ENCODE data around the gene CRPPA.
A peak's percentile ranks its signal among the peaks of the same experiment; 100 is the strongest.

Gene CRPPA

DNA sequence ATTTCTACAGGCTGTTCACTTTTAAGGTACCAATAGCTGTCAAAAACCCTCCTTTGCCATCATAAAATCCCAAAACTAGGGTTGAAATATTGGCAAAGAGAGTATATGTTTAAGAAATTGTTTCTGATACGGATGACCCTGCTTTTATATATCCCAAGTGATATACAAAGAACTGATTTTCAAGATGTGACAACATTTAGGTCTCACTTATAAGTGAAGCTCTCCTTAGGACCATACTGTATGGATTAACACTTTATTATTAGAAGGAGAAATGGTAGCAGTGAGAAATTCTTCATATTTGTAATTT lies 11.0 kb upstream of the CRPPA start:
- no peaks in the 10 kb centered on the region for H3K36me3 Mint-ChIP-seq
- H3K27ac Mint-ChIP-seq, result no peak overlapping the region
- no peak overlapping the region for H3K4me3 Mint-ChIP-seq
- H3K4me1 Mint-ChIP-seq, result no peaks in the 10 kb centered on the region
- H3K9me3 Mint-ChIP-seq, result no peaks in the 10 kb centered on the region
- H3K27me3 Mint-ChIP-seq, result peaks cover 3% of the 10 kb centered on the region

DNA sequence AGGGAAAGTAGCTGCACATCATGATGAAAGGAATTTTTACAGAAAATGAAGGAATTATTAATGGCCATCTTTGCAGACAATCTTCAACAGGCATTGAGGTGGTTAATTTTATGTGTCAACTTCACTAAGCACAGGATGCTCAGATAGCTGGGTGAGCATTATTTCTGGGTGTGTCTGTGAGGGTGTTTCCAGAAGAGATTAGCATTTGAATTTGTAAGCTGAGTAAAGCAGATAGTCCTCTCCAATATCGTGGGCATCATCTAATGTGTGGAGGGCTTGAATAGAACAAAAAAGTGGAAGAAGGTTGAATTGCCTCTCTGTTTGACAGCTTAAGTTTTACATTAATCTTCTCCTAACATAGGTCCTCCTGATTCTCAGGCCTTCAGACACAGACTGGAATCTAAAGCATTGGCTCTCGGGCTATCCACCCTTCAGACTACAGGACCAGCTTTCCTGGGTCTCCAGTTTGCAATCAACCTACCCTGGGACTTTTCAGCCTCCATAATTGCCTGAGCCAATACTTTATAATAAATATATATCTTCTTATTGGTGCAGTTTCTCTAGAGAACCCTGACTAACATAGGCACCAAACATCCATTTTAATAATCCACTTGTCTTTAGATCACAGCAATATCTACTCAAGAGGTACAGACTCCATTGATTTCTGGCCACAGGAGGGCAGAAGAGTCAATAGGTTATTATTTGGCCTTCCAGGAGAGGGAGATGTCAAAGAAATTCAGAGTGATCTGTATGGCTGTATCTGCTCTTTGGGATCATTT lies 10.5 kb upstream of the CRPPA start:
- no peaks in the 10 kb centered on the region for H3K9me3 Mint-ChIP-seq

DNA sequence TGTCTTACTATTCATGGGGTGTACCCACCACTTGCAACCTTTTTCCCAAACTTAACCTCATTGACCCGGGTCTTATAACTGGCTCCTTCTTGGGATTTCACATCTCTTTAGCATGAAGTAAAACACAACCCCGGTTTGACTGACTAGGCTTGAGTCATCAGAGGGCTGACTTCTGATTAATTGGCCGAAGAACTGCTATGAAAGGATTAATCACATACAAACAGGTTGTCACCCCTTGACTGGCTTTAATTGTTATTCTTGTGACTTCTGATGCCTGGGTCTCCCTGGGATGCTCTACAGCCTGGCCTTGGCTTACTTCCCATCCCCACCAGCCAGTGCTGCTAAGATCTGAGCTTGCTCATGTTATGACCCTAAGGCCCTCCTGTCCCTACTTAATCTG lies 8.8 kb upstream of the CRPPA start:
- no peaks in the 10 kb centered on the region for H3K4me1 Mint-ChIP-seq
- no peak overlapping the region for H3K27ac Mint-ChIP-seq
- H3K36me3 Mint-ChIP-seq, result no peaks in the 10 kb centered on the region
- H3K4me3 Mint-ChIP-seq, result no peak overlapping the region
- H3K9me3 Mint-ChIP-seq, result no peaks in the 10 kb centered on the region
- H3K27me3 Mint-ChIP-seq, result peaks cover 1% of the 10 kb centered on the region

More for the DNA sequence above, 10.5 kb upstream of the CRPPA start:
- no peaks in the 10 kb centered on the region for H3K4me1 Mint-ChIP-seq
- H3K36me3 Mint-ChIP-seq, result no peaks in the 10 kb centered on the region
- no peak overlapping the region for H3K27ac Mint-ChIP-seq
- H3K4me3 Mint-ChIP-seq, result no peak overlapping the region
- H3K27me3 Mint-ChIP-seq, result peaks cover 3% of the 10 kb centered on the region

DNA sequence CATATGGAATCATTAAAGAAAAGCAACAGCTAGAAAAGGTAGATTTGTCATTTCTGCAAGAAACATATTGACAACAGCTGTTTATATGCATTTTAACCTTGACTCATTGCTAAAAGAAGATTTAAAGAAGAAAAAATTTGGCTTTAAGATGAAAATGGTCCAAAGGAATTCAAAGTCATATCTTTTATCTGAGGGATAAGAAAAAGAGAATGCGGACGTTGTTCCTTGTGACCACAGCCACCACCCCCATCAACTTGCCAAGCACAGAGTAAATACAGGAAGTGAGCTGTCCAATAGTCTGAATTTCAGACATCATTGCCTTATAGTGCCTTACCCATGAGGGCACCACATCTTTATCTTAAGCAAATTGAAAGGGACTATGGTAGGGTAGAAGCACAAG lies 7.3 kb upstream of the CRPPA start:
- no peak overlapping the region for H3K27ac Mint-ChIP-seq
- H3K4me1 Mint-ChIP-seq, result no peaks in the 10 kb centered on the region
- H3K27me3 Mint-ChIP-seq, result peaks cover 1% of the 10 kb centered on the region
- H3K36me3 Mint-ChIP-seq, result no peaks in the 10 kb centered on the region
- H3K4me3 Mint-ChIP-seq, result no peak overlapping the region
- H3K9me3 Mint-ChIP-seq, result no peaks in the 10 kb centered on the region

- Mint-ChIP-seq H3K9me3 (no peaks in the 10 kb centered on the region), H3K4me3 (no peak overlapping the region), H3K27me3 (peaks cover 1% of the 10 kb centered on the region), H3K36me3 (no peaks in the 10 kb centered on the region), H3K4me1 (no peaks in the 10 kb centered on the region), H3K27ac (no peak overlapping the region)
These were observed 6.8 kb upstream of the CRPPA start for GRCh38 chr7:16428182-16428581.

DNA sequence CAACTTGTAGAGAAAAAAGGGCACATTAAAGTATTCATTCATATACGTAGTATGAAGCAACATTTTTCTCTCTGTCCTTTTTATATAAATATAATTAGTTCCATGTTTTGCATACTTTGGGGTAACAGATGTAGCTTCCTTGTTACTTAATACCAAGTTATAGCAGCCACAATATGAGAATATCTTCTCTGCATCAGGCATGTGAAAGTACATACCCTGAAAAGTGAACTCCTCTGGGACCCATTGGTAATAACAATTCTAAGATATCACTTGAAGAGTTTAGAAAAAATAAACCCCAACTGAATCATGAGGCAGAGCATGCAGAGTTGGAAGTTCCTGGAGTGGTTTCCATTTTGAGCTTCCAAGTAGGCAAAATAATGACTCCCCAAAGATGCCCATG lies 2.4 kb upstream of the CRPPA start:
- Mint-ChIP-seq H3K4me3 (no peak overlapping the region), H3K9me3 (no peaks in the 10 kb centered on the region), H3K27ac (no peak overlapping the region), H3K36me3 (no peaks in the 10 kb centered on the region), H3K4me1 (peaks cover 10% of the 10 kb centered on the region), H3K27me3 (peaks cover 5% of the 10 kb centered on the region)

- H3K27me3 Mint-ChIP-seq, result peaks cover 5% of the 10 kb centered on the region
- H3K4me1 Mint-ChIP-seq, result peaks cover 10% of the 10 kb centered on the region
- no peak overlapping the region for H3K27ac Mint-ChIP-seq
- no peaks in the 10 kb centered on the region for H3K9me3 Mint-ChIP-seq
- H3K4me3 Mint-ChIP-seq, result no peak overlapping the region
- no peaks in the 10 kb centered on the region for H3K36me3 Mint-ChIP-seq
These were observed 1.6 kb upstream of the CRPPA start for GRCh38 chr7:16422917-16423316.

DNA sequence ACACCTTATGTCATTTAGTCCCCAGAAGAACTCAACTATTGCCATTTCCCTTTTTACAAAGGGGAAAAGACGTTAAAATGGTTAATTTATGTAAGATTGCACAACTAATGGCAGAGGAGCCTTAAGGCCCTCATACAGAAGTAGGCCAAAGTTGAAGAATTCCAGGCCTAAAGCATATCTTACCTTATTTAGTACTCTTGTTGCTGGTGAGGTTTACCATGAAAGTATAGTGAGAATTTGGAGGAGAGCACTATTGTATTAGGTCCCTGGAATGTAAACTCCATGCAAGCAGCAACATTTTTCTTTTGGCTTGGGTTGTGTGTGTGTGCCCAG lies 731 bp upstream of the CRPPA start:
- Mint-ChIP-seq H3K9me3 (no peaks in the 10 kb centered on the region), H3K27me3 (peaks cover 5% of the 10 kb centered on the region), H3K27ac (no peak overlapping the region), H3K4me3 (peak overlapping the region; percentile 43), H3K36me3 (no peaks in the 10 kb centered on the region), H3K4me1 (peaks cover 10% of the 10 kb centered on the region)

- Mint-ChIP-seq H3K4me1 (peaks cover 10% of the 10 kb centered on the region), H3K4me3 (peak overlapping the region; percentile 86), H3K36me3 (no peaks in the 10 kb centered on the region)
These were observed 547 bp downstream of the CRPPA start for GRCh38 chr7:16420649-16421332.

GRCh38 chr7:16420329-16420648 lies 1.0 kb downstream of the CRPPA start:
- H3K9me3 Mint-ChIP-seq, result no peaks in the 10 kb centered on the region
- peaks cover 3% of the 10 kb centered on the region for H3K27me3 Mint-ChIP-seq
- H3K27ac Mint-ChIP-seq, result peak overlapping the region; percentile 87
- peak overlapping the region; percentile 86 for H3K4me3 Mint-ChIP-seq
- H3K4me1 Mint-ChIP-seq, result peaks cover 10% of the 10 kb centered on the region
- H3K36me3 Mint-ChIP-seq, result no peaks in the 10 kb centered on the region

More at GRCh38 chr7:16420649-16421332, 547 bp downstream of the CRPPA start:
- Mint-ChIP-seq H3K9me3 (no peaks in the 10 kb centered on the region), H3K27ac (peak overlapping the region; percentile 87), H3K27me3 (peaks cover 3% of the 10 kb centered on the region)

DNA sequence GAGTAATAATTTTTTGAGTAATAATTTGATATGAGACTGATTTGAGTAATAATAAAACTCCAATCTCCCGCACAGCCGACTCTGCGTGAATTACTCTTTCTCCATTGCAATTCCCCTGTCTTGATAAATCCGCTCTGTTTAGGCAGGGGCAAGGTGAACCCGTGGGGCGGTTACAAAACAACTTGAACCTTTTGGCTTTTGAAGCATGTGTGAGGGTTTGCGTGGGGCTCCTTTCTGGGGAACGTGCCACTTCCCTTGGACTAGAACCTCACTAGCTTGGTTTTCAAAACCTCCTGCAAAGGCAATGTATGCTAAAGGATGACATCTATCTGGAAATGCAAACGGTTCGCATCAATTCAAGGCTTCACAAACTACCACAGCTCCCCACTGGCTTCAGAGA lies 1.5 kb downstream of the CRPPA start:
- H3K4me3 Mint-ChIP-seq, result no peak overlapping the region
- H3K36me3 Mint-ChIP-seq, result no peaks in the 10 kb centered on the region
- no peak overlapping the region for H3K27ac Mint-ChIP-seq
- H3K27me3 Mint-ChIP-seq, result peaks cover 3% of the 10 kb centered on the region
- H3K9me3 Mint-ChIP-seq, result no peaks in the 10 kb centered on the region
- H3K4me1 Mint-ChIP-seq, result peaks cover 10% of the 10 kb centered on the region

- Mint-ChIP-seq H3K4me1 (peaks cover 10% of the 10 kb centered on the region), H3K9me3 (no peaks in the 10 kb centered on the region), H3K4me3 (no peak overlapping the region), H3K27me3 (peaks cover 3% of the 10 kb centered on the region), H3K36me3 (no peaks in the 10 kb centered on the region), H3K27ac (no peak overlapping the region)
These were observed 2.2 kb downstream of the CRPPA start for GRCh38 chr7:16419126-16419525.

- H3K4me3 Mint-ChIP-seq, result no peak overlapping the region
- H3K27me3 Mint-ChIP-seq, result peaks cover 3% of the 10 kb centered on the region
- H3K36me3 Mint-ChIP-seq, result no peaks in the 10 kb centered on the region
- no peaks in the 10 kb centered on the region for H3K9me3 Mint-ChIP-seq
- no peak overlapping the region for H3K27ac Mint-ChIP-seq
- H3K4me1 Mint-ChIP-seq, result peaks cover 10% of the 10 kb centered on the region
These were observed 3.4 kb downstream of the CRPPA start for GRCh38 chr7:16417906-16418305.

DNA sequence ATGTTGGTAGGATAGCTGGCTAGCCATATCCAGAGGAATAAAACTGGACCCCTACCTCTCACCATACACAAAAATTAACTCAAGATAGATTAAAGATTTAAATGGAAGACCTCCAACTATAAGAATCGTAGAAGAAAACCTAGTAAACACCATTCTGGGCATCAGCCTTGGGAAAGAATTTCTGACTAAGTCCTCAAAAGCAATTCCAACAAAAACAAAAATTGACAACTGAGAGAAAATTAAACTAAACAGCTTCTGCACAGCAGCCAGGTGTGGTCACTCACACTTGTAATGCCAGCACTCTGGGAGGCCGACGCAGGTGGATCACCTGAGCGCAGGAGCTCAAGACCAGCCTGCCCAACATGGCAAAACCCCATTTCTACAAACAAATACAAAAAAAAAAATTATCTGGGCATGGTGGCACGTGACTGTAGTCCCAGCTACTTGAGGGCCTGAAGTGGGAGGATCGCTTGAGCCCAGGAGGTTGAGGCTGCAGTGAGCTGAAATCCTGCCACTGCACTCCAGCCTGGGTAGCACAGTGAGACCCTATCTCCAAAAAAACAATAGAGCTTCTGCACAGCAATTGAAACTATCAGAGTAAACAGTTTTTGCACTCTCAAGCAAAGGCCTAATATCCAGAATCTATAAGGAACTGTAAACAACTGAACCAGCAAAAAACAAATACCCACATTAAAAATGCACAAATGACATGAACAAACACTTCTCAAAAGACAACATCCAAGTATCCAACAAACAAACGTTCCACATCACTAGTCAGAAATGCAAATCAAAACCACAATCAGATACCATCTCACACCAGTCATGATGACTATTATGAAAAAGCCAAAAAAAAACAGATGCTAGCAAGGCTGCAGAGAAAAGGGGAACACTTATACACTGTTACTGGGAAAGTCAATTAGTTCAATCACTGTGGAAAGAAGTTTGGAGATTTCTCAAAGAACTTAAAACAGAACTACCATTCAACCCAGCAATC lies 4.8 kb downstream of the CRPPA start:
- no peaks in the 10 kb centered on the region for H3K9me3 Mint-ChIP-seq
- peaks cover 10% of the 10 kb centered on the region for H3K4me1 Mint-ChIP-seq
- peaks cover 3% of the 10 kb centered on the region for H3K27me3 Mint-ChIP-seq
- no peak overlapping the region for H3K27ac Mint-ChIP-seq
- H3K4me3 Mint-ChIP-seq, result no peak overlapping the region
- no peaks in the 10 kb centered on the region for H3K36me3 Mint-ChIP-seq

DNA sequence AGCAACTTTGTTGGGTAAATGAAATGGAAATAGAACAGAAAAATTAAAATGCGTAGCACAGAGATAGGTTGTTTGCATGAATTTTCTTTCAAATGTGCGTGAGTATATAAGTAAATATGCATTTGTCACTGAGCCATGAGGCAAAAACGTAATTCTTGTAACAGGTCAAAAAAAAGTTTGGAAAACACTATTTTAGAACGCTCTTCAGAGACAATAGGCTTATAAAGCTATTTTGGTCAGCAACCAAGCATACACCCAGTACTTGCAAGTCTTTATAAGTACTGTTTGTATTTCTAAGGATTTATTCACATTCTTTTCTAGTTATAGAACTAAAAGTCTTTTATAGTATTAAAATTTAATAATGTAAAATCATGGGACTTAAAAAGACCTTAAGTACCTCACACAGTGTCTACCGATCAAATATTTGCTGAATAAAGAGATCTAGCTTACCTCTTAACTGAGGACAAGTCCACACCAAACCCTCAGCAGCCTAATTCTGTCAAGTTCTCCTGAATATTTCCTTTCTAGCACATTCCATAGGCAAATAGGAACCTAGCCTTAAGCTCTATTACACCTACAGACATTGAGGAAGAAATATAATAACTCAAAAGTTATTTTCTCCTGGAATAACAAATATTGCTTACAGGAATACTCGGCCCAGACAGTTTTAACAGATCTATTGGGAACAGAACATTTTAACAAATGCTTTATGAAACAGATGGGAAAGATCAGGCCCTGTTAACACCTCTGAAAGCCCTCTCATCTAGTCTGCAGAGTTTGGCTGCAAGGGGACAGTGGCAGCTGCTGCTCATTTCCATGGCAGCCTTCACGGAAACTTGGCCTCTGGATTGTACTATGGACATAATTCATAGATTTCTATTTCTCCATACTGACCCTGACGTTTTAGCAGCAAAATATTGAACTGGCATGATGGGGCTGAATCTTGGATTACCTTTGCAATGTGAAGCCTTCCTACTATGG lies 8.8 kb downstream of the CRPPA start:
- Mint-ChIP-seq H3K27me3 (peaks cover 1% of the 10 kb centered on the region), H3K27ac (no peak overlapping the region), H3K36me3 (no peaks in the 10 kb centered on the region), H3K4me1 (no peaks in the 10 kb centered on the region), H3K4me3 (no peak overlapping the region), H3K9me3 (no peaks in the 10 kb centered on the region)

Data from activated naive CD4-positive, alpha-beta T cell treated with anti-CD3 and anti-CD28 coated beads, Interleukin-2, amount 50 U/mL, for 24 hours (primary cell).